GM12878 (cell line): ENCODE results near the gene FAM131B. TPM values are rescaled to one million over a fixed set of nuclear protein-coding genes. Genes with fewer than 3 reads are reported as not detected.

Source experiments
- ATAC-seq: fragments of 200-7000 bp; cut with Tn5 transposase; 3 replicates; pipeline ENCODE4 v1.9.1; 2020; ENCODE audit warnings: mild to moderate bottlenecking, moderate library complexity
- BruUV-seq: library from RNA; stranded (reverse); fragments of 400-500 nt; replicated peaks from 2 replicates; lab custom pipeline; 2021; lab: Mats Ljungman, UMichigan
- CTCF ChIA-PET: fragments of 300-600 bp; sonication (Branson Sonifier 250); formaldehyde crosslinking; extraction: SDS; loops from one replicate; lab custom pipeline; 2021; ENCODE audit warnings: inconsistent platforms; lab: Yijun Ruan, JAX
- POLR2A ChIA-PET: fragments of 350-600 bp; formaldehyde crosslinking; extraction: SDS; loops from one replicate; lab custom pipeline; 2021; ENCODE audit warnings: inconsistent platforms; lab: Charles Lee
- RAD21 ChIA-PET: fragments of 300-600 bp; sonication (Branson Sonifier 250); formaldehyde crosslinking; loops from one replicate; lab custom pipeline; 2023; ENCODE audit warnings: antibody characterized with exemption; ENCODE audit not compliant: unreplicated experiment; lab: Charles Lee
- SMC1A ChIA-PET: fragments of 300-600 bp; sonication (Branson Sonifier 250); formaldehyde crosslinking; loops from one replicate; lab custom pipeline; 2023; ENCODE audit not compliant: unreplicated experiment, uncharacterized antibody; lab: Charles Lee
- DNase-seq: peaks from one replicate; pipeline ENCODE4 v3.0.0-alpha.2; 2011; ENCODE audit warnings: low read depth, low spot score
- FAIRE-seq: peaks from 3 replicates; lab custom pipeline; 2011; peaks lifted over from hg19 to GRCh38; lab: Jason Lieb, UNC
- H2AFZ ChIP-seq: 2 replicates; pipeline ENCODE4 v1.6.0; 2011; ENCODE audit warnings: low read depth, low read length, control low read depth; ENCODE audit not compliant: control insufficient read depth
- H3K27ac ChIP-seq: 2 replicates; pipeline ENCODE4 v1.5.1; 2011; ENCODE audit warnings: control low read depth; ENCODE audit not compliant: control insufficient read depth, insufficient read depth
- H3K27me3 ChIP-seq, 2 experiments: replicated peaks in 1 of 2; 2 replicates each; pipeline versions ENCODE4 v1.6.0 to v1.6.1; 2011; ENCODE audit warnings: low read length in 1 of 2; ENCODE audit not compliant: control insufficient read depth in 2 of 2, insufficient read depth in 2 of 2
- H3K36me3 ChIP-seq, 2 experiments: 2 replicates each; pipeline ENCODE4 v1.5.1; 2011; ENCODE audit warnings: low read length in 1 of 2; ENCODE audit not compliant: control insufficient read depth in 2 of 2, insufficient read depth in 2 of 2
- H3K4me1 ChIP-seq: 2 replicates; pipeline ENCODE4 v1.6.1; 2011; ENCODE audit warnings: mild to moderate bottlenecking, low read length, moderate library complexity, mixed read lengths; ENCODE audit not compliant: control insufficient read depth, insufficient read depth
- H3K4me2 ChIP-seq: 2 replicates; pipeline ENCODE4 v1.6.0; 2011; ENCODE audit warnings: control low read depth; ENCODE audit not compliant: control insufficient read depth, insufficient read depth
- H3K4me3 ChIP-seq: fragments of 200-600 bp; sonication (generic); 2 replicates; pipeline ENCODE4 v1.5.1; 2016
- H3K79me2 ChIP-seq: 2 replicates; pipeline ENCODE4 v1.6.0; 2011; ENCODE audit warnings: low read length; ENCODE audit not compliant: control insufficient read depth, insufficient read depth
- H3K9ac ChIP-seq: 2 replicates; pipeline ENCODE4 v1.8.0; 2011; ENCODE audit warnings: low read length, control low read depth, mixed read lengths; ENCODE audit not compliant: control insufficient read depth, insufficient read depth
- H3K9me3 ChIP-seq: replicated peaks from 3 replicates; pipeline ENCODE4 v1.5.1; 2011; ENCODE audit warnings: mild to moderate bottlenecking, low read length; ENCODE audit not compliant: control insufficient read depth, insufficient read depth
- H4K20me1 ChIP-seq: 2 replicates; pipeline ENCODE4 v1.6.0; 2011; ENCODE audit not compliant: control insufficient read depth, insufficient read depth
- EED ChIP-seq: sonication (generic); IDR thresholded peaks from 2 replicates; pipeline ENCODE4 v1.6.1; 2016; ENCODE audit warnings: antibody characterized with exemption, low read depth
- RBBP5 ChIP-seq: fragments of 200-600 bp; sonication (generic); conservative IDR thresholded peaks from 2 replicates; pipeline ENCODE4 v1.6.1; 2016
- RFX5 ChIP-seq: IDR thresholded peaks from 2 replicates; pipeline ENCODE4 v1.6.1; 2011; ENCODE audit warnings: low read depth, low read length, improper control_type of control experiment
- SUZ12 ChIP-seq: fragments of 200-600 bp; sonication (generic); IDR thresholded peaks from one replicate; pipeline ENCODE4 v1.6.1; 2018; ENCODE audit warnings: antibody characterized with exemption, mild to moderate bottlenecking; ENCODE audit not compliant: unreplicated experiment
- TCF7 ChIP-seq: IDR thresholded peaks from 2 replicates; pipeline ENCODE4 v1.6.1; 2014; ENCODE audit warnings: antibody characterized with exemption, borderline replicate concordance
- USF1 ChIP-seq: IDR thresholded peaks from 2 replicates; pipeline ENCODE4 v1.6.1; 2011; ENCODE audit warnings: borderline replicate concordance, low read depth, mild to moderate bottlenecking, moderate library complexity, mixed read lengths, low read length; ENCODE audit not compliant: insufficient read depth; ENCODE audit errors: extremely low read length
- ZNF217 ChIP-seq: fragments of 450-650 bp; IDR thresholded peaks from 2 replicates; pipeline ENCODE4 v1.6.1; 2017; ENCODE audit warnings: antibody characterized with exemption, mild to moderate bottlenecking
- ZNF592 ChIP-seq: fragments of 450-650 bp; IDR thresholded peaks from 2 replicates; pipeline ENCODE4 v1.6.1; 2017; ENCODE audit warnings: mild to moderate bottlenecking, moderate library complexity
- WGBS: methylation state at CpG from one replicate; pipeline ENCODE4 v1.1.6; 2016; ENCODE audit warnings: low lambda C conversion rate; ENCODE audit not compliant: insufficient replicate concordance, insufficient coverage; ENCODE audit errors: missing lambda C conversion rate; 5-methylcytosine and 5-hydroxymethylcytosine counted together
- in situ Hi-C: fragments of 300-500 bp; cut with MboI; formaldehyde crosslinking; loops from 9 replicates; pipeline ENCODE4 v1.14.3; 2018; ENCODE audit warnings: mixed read lengths
- intact Hi-C: fragments of 100-400 bp; cut with micrococcal nuclease; formaldehyde crosslinking; loops from one replicate; pipeline ENCODE4 v1.14.2; 2022; ENCODE audit not compliant: unreplicated experiment
- polyA plus RNA-seq, 11 experiments: library from polyadenylated mRNA; depleted of rRNA in 4 of 11; unstranded in 6 of 11; stranded (reverse) in 5 of 11; fragments of >200 nt; fragmentation: Nextera tagmentation in 4 of 11; fragmentation: Illumina TruSeq in 1 of 11; extraction: Ambion mirVana in 4 of 11; extraction: Trizol in 1 of 11; gene quantifications; 1 replicate in 1 of 11; 2 replicates in 10 of 11; pipeline versions ENCODE4 v1.2.1 to v1.2.3, GENCODE V29; 2011 to 2016; ENCODE audit warnings: inconsistent platforms in 2 of 11, missing spikeins in 2 of 11, low read depth in 1 of 11
- total RNA-seq, 4 experiments: library from RNA; depleted of rRNA in 3 of 4; stranded (reverse); fragments of >200 nt in 3 of 4; fragmentation: Illumina TruSeq in 1 of 4; extraction: Trizol in 1 of 4; gene quantifications; 2 replicates each; pipeline versions ENCODE4 v1.2.1 to v1.2.3, GENCODE V29; 2013 to 2021

FAM131B gene
- total and polyA plus RNA-seq, 10 of the 15 experiments (the other 5 are each of a cell fraction or from before 2014, with no cell fraction given), result 0.03 to 0.05 TPM; not detected in 8

- Histone ChIP-seq H3K36me3 (no peaks in the 10 kb centered on the region), H3K9ac (no peak overlapping the region), H3K4me3 (no peak overlapping the region), H3K79me2 (peaks cover 3% of the 10 kb centered on the region), H3K27ac (no peak overlapping the region), H2AFZ (peak overlapping the region; percentile 56), H3K27me3 (no peaks in the 10 kb centered on the region), H4K20me1 (no peaks in the 10 kb centered on the region), H3K4me1 (peaks cover 12% of the 10 kb centered on the region), H3K4me2 (no peak overlapping the region), H3K9me3 (no peaks in the 10 kb centered on the region)
- ATAC-seq (0 out of 3 replicates have a peak, but pooled peaks have one; percentile 4), DNase-seq (no peak), FAIRE-seq (no peak)
- RAD21 ChIA-PET, result interaction anchor here (1.0 kb wide), 1 partner anchor 40 kb away, joined by 5 read pairs; no protein-coding TSS in a partner anchor
- SMC1A ChIA-PET, result interaction anchor here (1.0 to 1.3 kb wide), 2 partner anchors 74 to 135 kb away, joined by 3 to 6 read pairs; no protein-coding TSS in a partner anchor
- POLR2A ChIA-PET, result interaction anchor here (0.9 kb wide), 1 partner anchor 17 kb away, joined by 3 read pairs; no protein-coding TSS in a partner anchor
- in situ Hi-C loops (no loop called here), intact Hi-C loops (no loop called here)
- 54% methylated on average over 7 of the region's 7 CpGs for WGBS
- BruUV-seq, result no TSS peak
- CTCF ChIA-PET, result interaction anchor here (1.2 to 3.5 kb wide), 3 partner anchors 41 to 135 kb away, joined by 3 to 12 read pairs (median 7); no protein-coding TSS in a partner anchor
- TF ChIP-seq SUZ12 (no peak), ZNF592 (no peak), USF1 (no peak), TCF7 (no peak), RFX5 (no peak), RBBP5 (no peak), ZNF217 (no peak), EED (no peak)
- TF ChIP-seq, all 136 proteins: peak for 0
These were observed 13.0 kb upstream of the FAM131B start for GRCh38 chr7:143375298-143376034.
